Smooth muscle cell (in vitro differentiated cells): ENCODE data around the gene IL36RN. TPM values are rescaled to one million over a fixed set of nuclear protein-coding genes. Genes with fewer than 3 reads are reported as not detected.

Source experiments
- DNase-seq: peaks from one replicate; lab custom pipeline; 2025; ENCODE audit not compliant: unreplicated experiment; lab: John Stamatoyannopoulos, UW
- H2AFZ ChIP-seq: fragments of 200-600 bp; sonication (generic); 2 replicates; pipeline ENCODE4 v1.6.0; 2016; ENCODE audit warnings: antibody characterized with exemption, low read depth, mild to moderate bottlenecking
- H3F3A ChIP-seq: fragments of 200-600 bp; sonication (generic); 2 replicates; pipeline ENCODE4 v1.6.0; 2017; ENCODE audit warnings: antibody characterized with exemption, low read depth
- H3K27ac ChIP-seq: fragments of 200-600 bp; sonication (generic); 2 replicates; pipeline ENCODE4 v1.5.1; 2016; ENCODE audit warnings: low read depth, mild to moderate bottlenecking
- H3K27me3 ChIP-seq: fragments of 200-600 bp; sonication (generic); 2 replicates; pipeline ENCODE4 v1.6.1; 2016; ENCODE audit warnings: low read depth, mild to moderate bottlenecking
- H3K36me3 ChIP-seq: fragments of 200-600 bp; sonication (generic); 2 replicates; pipeline ENCODE4 v1.5.1; 2016; ENCODE audit warnings: low read depth
- H3K4me1 ChIP-seq: fragments of 200-600 bp; sonication (generic); 2 replicates; pipeline ENCODE4 v1.5.1; 2016; ENCODE audit warnings: low read depth
- H3K4me2 ChIP-seq: fragments of 200-600 bp; sonication (generic); 2 replicates; pipeline ENCODE4 v1.6.0; 2016; ENCODE audit warnings: mild to moderate bottlenecking
- H3K4me3 ChIP-seq: fragments of 200-600 bp; sonication (generic); 2 replicates; pipeline ENCODE4 v1.5.1; 2016; ENCODE audit warnings: mild to moderate bottlenecking
- H3K79me2 ChIP-seq: fragments of 200-600 bp; sonication (generic); 2 replicates; pipeline ENCODE4 v1.6.0; 2016; ENCODE audit warnings: low read depth, mild to moderate bottlenecking
- H3K9ac ChIP-seq: fragments of 200-600 bp; sonication (generic); 2 replicates; pipeline ENCODE4 v1.6.0; 2016; ENCODE audit warnings: low read depth
- H3K9me3 ChIP-seq: fragments of 200-600 bp; sonication (generic); replicated peaks from 2 replicates; pipeline ENCODE4 v1.5.1; 2016; ENCODE audit warnings: low read depth
- H4K20me1 ChIP-seq: fragments of 200-600 bp; sonication (generic); 2 replicates; pipeline ENCODE4 v1.6.0; 2016; ENCODE audit warnings: low read depth
- CTCF ChIP-seq: fragments of 200-600 bp; sonication (generic); IDR thresholded peaks from 2 replicates; pipeline ENCODE4 v1.5.1; 2017; ENCODE audit warnings: borderline replicate concordance, mild to moderate bottlenecking, antibody characterized with exemption; ENCODE audit not compliant: insufficient read depth, poor library complexity, severe bottlenecking
- WGBS: methylation state at CpG from one replicate; pipeline ENCODE4 v1.1.7; 2016; ENCODE audit warnings: low lambda C conversion rate; 5-methylcytosine and 5-hydroxymethylcytosine counted together
- polyA plus RNA-seq: library from polyadenylated mRNA; unstranded; fragments of >200 nt; fragmentation: Nextera tagmentation; extraction: Ambion mirVana; gene quantifications from 2 replicates; pipeline ENCODE4 v1.2.1, GENCODE V29; 2016
- total RNA-seq: library from RNA; depleted of rRNA; stranded (reverse); fragments of >200 nt; gene quantifications from 2 replicates; pipeline ENCODE4 v1.2.3, GENCODE V29; 2014

Gene IL36RN
- total and polyA plus RNA-seq, 2 experiments from 2014 or later: 1.5 to 7.8 TPM

- 73% methylated on average over 1 of the region's 1 CpG for WGBS
- H2AFZ ChIP-seq: no peak overlapping the region
- no peak overlapping the region for H3K4me2 ChIP-seq
- H3K9me3 ChIP-seq: no peaks in the 10 kb centered on the region
- no peak overlapping the region for H3K9ac ChIP-seq
- DNase-seq: no peak
- no peaks in the 10 kb centered on the region for H3K4me1 ChIP-seq
- H4K20me1 ChIP-seq: no peaks in the 10 kb centered on the region
- H3K4me3 ChIP-seq: no peak overlapping the region
- no peak overlapping the region for H3K27ac ChIP-seq
- H3K36me3 ChIP-seq: no peaks in the 10 kb centered on the region
- no peak for TF ChIP-seq CTCF
- H3K27me3 ChIP-seq: peaks cover 34% of the 10 kb centered on the region
- H3K79me2 ChIP-seq: no peaks in the 10 kb centered on the region
- H3F3A ChIP-seq: no peaks in the 10 kb centered on the region
These were observed 26.3 kb upstream of the IL36RN start for GRCh38 chr2:113032737-113033136.

- Histone ChIP-seq H3K4me3 (no peak overlapping the region), H3K36me3 (no peaks in the 10 kb centered on the region), H3K79me2 (no peaks in the 10 kb centered on the region), H3K4me1 (no peaks in the 10 kb centered on the region), H3K9me3 (no peaks in the 10 kb centered on the region), H3K9ac (no peak overlapping the region), H3K4me2 (no peak overlapping the region), H3K27me3 (peaks cover 24% of the 10 kb centered on the region), H4K20me1 (no peaks in the 10 kb centered on the region), H3K27ac (no peak overlapping the region), H3F3A (no peaks in the 10 kb centered on the region), H2AFZ (no peak overlapping the region)
- no peak for DNase-seq
- WGBS: 71% methylated on average over 3 of the region's 3 CpGs
- no peak for TF ChIP-seq CTCF
These were observed 25.0 kb upstream of the IL36RN start for GRCh38 chr2:113034016-113034415.

- no peak for DNase-seq
- H3K4me3 ChIP-seq: no peak overlapping the region
- no peak overlapping the region for H3K27ac ChIP-seq
- H3K4me2 ChIP-seq: no peak overlapping the region
- no peaks in the 10 kb centered on the region for H3K9me3 ChIP-seq
- H3K27me3 ChIP-seq: peaks cover 19% of the 10 kb centered on the region
- H3F3A ChIP-seq: no peaks in the 10 kb centered on the region
- no peak overlapping the region for H3K9ac ChIP-seq
- no peaks in the 10 kb centered on the region for H3K4me1 ChIP-seq
- H3K36me3 ChIP-seq: no peaks in the 10 kb centered on the region
- no peak overlapping the region for H2AFZ ChIP-seq
- TF ChIP-seq CTCF: no peak
- H3K79me2 ChIP-seq: no peaks in the 10 kb centered on the region
- WGBS: 81% methylated on average over 9 of the region's 9 CpGs
- H4K20me1 ChIP-seq: no peaks in the 10 kb centered on the region
These were observed 22.2 kb upstream of the IL36RN start for GRCh38 chr2:113036763-113037162.

GRCh38 chr2:113038291-113038690, 20.7 kb upstream of the IL36RN start:
- H3K9ac ChIP-seq: no peak overlapping the region
- H2AFZ ChIP-seq: no peak overlapping the region
- no peak overlapping the region for H3K4me2 ChIP-seq
- TF ChIP-seq CTCF: no peak
- H3F3A ChIP-seq: no peaks in the 10 kb centered on the region
- no peaks in the 10 kb centered on the region for H4K20me1 ChIP-seq
- no peaks in the 10 kb centered on the region for H3K79me2 ChIP-seq
- H3K36me3 ChIP-seq: no peaks in the 10 kb centered on the region
- no peak for DNase-seq
- no peak overlapping the region for H3K4me3 ChIP-seq
- WGBS: 96% methylated on average over 3 of the region's 3 CpGs
- no peaks in the 10 kb centered on the region for H3K4me1 ChIP-seq
- peaks cover 21% of the 10 kb centered on the region for H3K27me3 ChIP-seq
- no peak overlapping the region for H3K27ac ChIP-seq
- H3K9me3 ChIP-seq: no peaks in the 10 kb centered on the region
